ENCODE results near the gene THRA.

GRCh38 chr17:40100419-40100668 lies 37.6 kb downstream of the THRA start, which contains the start of gene NR1D1:
- no peak for TF ChIP-seq CTCF (conservative IDR thresholded peaks at IDR 0.05)
- TF ChIP-seq EZH2 (IDR thresholded peaks at IDR 0.05; ENCODE audit: low read depth) = no peak
